Astrocyte (in vitro differentiated cells and primary cell): ENCODE results near the gene PNPLA7.

ENCODE experiments used
- CTCF ChIP-seq: IDR thresholded peaks from 2 replicates; pipeline ENCODE4 v1.5.1; 2011; ENCODE audit warnings: low read depth, mild to moderate bottlenecking, inconsistent platforms, low read length, moderate library complexity; ENCODE audit not compliant: insufficient read depth
- EZH2 ChIP-seq: IDR thresholded peaks from 2 replicates; pipeline ENCODE4 v1.6.1; 2012; ENCODE audit warnings: mild to moderate bottlenecking, low read length, inconsistent platforms; ENCODE audit not compliant: insufficient read depth

GRCh38 chr9:137477778-137478612 is 72.2 kb downstream of the PNPLA7 start:
- TF ChIP-seq CTCF (no peak), EZH2 (no peak)
